H1 (cell line): Measurements from ENCODE around the gene DYSF. TPM values are rescaled to one million over a fixed set of nuclear protein-coding genes. Genes with fewer than 3 reads are reported as not detected.

Experiments used
- RXRA ChIP-seq: IDR thresholded peaks from 2 replicates; pipeline ENCODE4 v1.6.1; 2011; ENCODE audit warnings: low read depth, mild to moderate bottlenecking, low read length, moderate library complexity; ENCODE audit not compliant: insufficient read depth
- polyA plus RNA-seq, 7 experiments: library from polyadenylated mRNA; depleted of rRNA in 3 of 7; stranded (reverse) in 5 of 7; unstranded in 2 of 7; fragments of >200 nt in 5 of 7; fragments of 200-250 nt in 2 of 7; gene quantifications; 1 replicate in 5 of 7; 2 replicates in 1 of 7; 4 replicates in 1 of 7; pipeline versions ENCODE4 v1.2.1 to v1.2.3, GENCODE V29; 2011 to 2013; ENCODE audit warnings: missing spikeins in 2 of 7, mixed read lengths in 2 of 7
- total RNA-seq: library from RNA; stranded (reverse); fragmentation: NEBNext Ultra II Directional; extraction: Animal tissue kit (Norgen Biotek cat#: 25700); gene quantifications from 2 replicates; pipeline ENCODE4 v1.2.1, GENCODE V29; 2021

The DYSF gene
- total and polyA plus RNA-seq, 2 of the 8 experiments (the other 6 are each of a cell fraction or from before 2014, with no cell fraction given): 5.8 to 7.1 TPM

GRCh38 chr2:71658771-71659170 is 205.4 kb downstream of the DYSF start (continued):
- TF ChIP-seq RXRA: no peak
- TF ChIP-seq, all 59 proteins: peak for 0
